B cell (primary cell): ENCODE measurements around the gene MIX23. TPM values are rescaled to one million over a fixed set of nuclear protein-coding genes. Genes with fewer than 3 reads are reported as not detected.

ENCODE experiments used
- ATAC-seq: fragments of 200-7000 bp; cut with Tn5 transposase; one replicate; pipeline ENCODE4 v1.10.0; 2021; ENCODE audit warnings: low read depth, mild to moderate bottlenecking, moderate number of reproducible peaks, moderate library complexity
- CTCF ChIA-PET: fragments of 350-600 bp; sonication (Branson Sonifier 250); formaldehyde crosslinking; loops from one replicate; lab custom pipeline; 2021; ENCODE audit warnings: antibody characterized with exemption, inconsistent platforms; lab: Charles Lee
- POLR2A ChIA-PET: fragments of 350-600 bp; sonication (Branson Sonifier 250); formaldehyde crosslinking; loops from one replicate; lab custom pipeline; 2021; ENCODE audit warnings: antibody characterized with exemption; lab: Charles Lee
- DNase-seq: peaks from one replicate; pipeline ENCODE4 v3.0.0; 2013
- H2AFZ ChIP-seq: 2 replicates; pipeline ENCODE4 v1.6.1; 2012; ENCODE audit warnings: mild to moderate bottlenecking, low read depth, low read length; ENCODE audit not compliant: insufficient read depth, poor library complexity, severe bottlenecking
- H3K27ac ChIP-seq, 2 donors: 1 replicate in 1 of 2; 2 replicates in 1 of 2; pipeline ENCODE4 v1.5.1; 2012 to 2013; ENCODE audit warnings: low read length in 2 of 2, mild to moderate bottlenecking in 2 of 2, moderate library complexity in 1 of 2
- H3K27me3 ChIP-seq, 4 experiments: fragments of 200-600 bp in 1 of 4; sonication (generic) in 1 of 4; replicated peaks in 1 of 4; 1 replicate in 2 of 4; 2 replicates in 2 of 4; pipeline versions ENCODE4 v1.6.1 to v1.7.0; 2013 to 2016; ENCODE audit warnings: low read length in 3 of 4, mild to moderate bottlenecking in 2 of 4, mixed read lengths in 1 of 4, moderate library complexity in 1 of 4; ENCODE audit not compliant: insufficient read depth in 4 of 4, control insufficient read depth in 3 of 4; ENCODE audit errors: control extremely low read depth in 1 of 4
- H3K36me3 ChIP-seq, 2 experiments: replicated peaks in 1 of 2; 1 replicate in 1 of 2; 2 replicates in 1 of 2; pipeline versions ENCODE4 v1.6.1 to v1.7.1; 2013; ENCODE audit warnings: low read length in 1 of 2; ENCODE audit not compliant: insufficient read depth in 2 of 2, control insufficient read depth in 1 of 2; ENCODE audit errors: control extremely low read depth in 1 of 2, extremely low read depth in 1 of 2
- H3K4me1 ChIP-seq, 2 donors: fragments of 200-600 bp in 1 of 2; sonication (generic) in 1 of 2; 1 replicate in 1 of 2; 2 replicates in 1 of 2; pipeline versions ENCODE4 v1.5.1 to v1.6.1; 2013 to 2017; ENCODE audit warnings: low read length in 2 of 2; ENCODE audit not compliant: control insufficient read depth in 2 of 2, insufficient read depth in 2 of 2
- H3K4me2 ChIP-seq: replicated peaks from 2 replicates; pipeline ENCODE3; 2012; ENCODE audit warnings: mild to moderate bottlenecking, low read depth, low read length; ENCODE audit not compliant: poor library complexity, severe bottlenecking
- H3K4me3 ChIP-seq, 5 experiments: fragments of 200-600 bp in 1 of 5; sonication (generic) in 1 of 5; 1 replicate in 3 of 5; 2 replicates in 2 of 5; pipeline versions ENCODE4 v1.5.1 to v1.7.0; 2011 to 2016; ENCODE audit warnings: low read length in 4 of 5, mild to moderate bottlenecking in 4 of 5, low read depth in 2 of 5, control low read depth in 1 of 5, moderate library complexity in 1 of 5; ENCODE audit not compliant: insufficient read depth in 1 of 5; ENCODE audit errors: control extremely low read depth in 1 of 5, extremely low read depth in 1 of 5
- H3K79me2 ChIP-seq: fragments of 200-600 bp; sonication (generic); one replicate; pipeline ENCODE4 v1.6.0; 2016; ENCODE audit warnings: low read length; ENCODE audit not compliant: control insufficient read depth, insufficient read depth
- H3K9ac ChIP-seq: fragments of 200-600 bp; sonication (generic); 2 replicates; pipeline ENCODE4 v1.6.1; 2017; ENCODE audit warnings: mild to moderate bottlenecking, low read length, moderate library complexity
- H3K9me3 ChIP-seq, 3 donors: one replicate each; pipeline versions ENCODE4 v1.6.1 to v1.7.1; 2013; ENCODE audit warnings: low read length in 2 of 3; ENCODE audit not compliant: control insufficient read depth in 2 of 3, insufficient read depth in 1 of 3; ENCODE audit errors: control extremely low read depth in 1 of 3
- H4K20me1 ChIP-seq: 2 replicates; pipeline ENCODE4 v1.6.0; 2012; ENCODE audit warnings: mild to moderate bottlenecking, low read length; ENCODE audit not compliant: insufficient read depth, control insufficient read depth, poor library complexity, severe bottlenecking
- H3K27ac Mint-ChIP-seq: one replicate; pipeline ENCODE4 v1.8.0; 2021; ENCODE audit warnings: mixed read lengths
- H3K27me3 Mint-ChIP-seq: one replicate; pipeline ENCODE4 v1.8.0; 2021; ENCODE audit warnings: mixed read lengths
- H3K4me1 Mint-ChIP-seq: one replicate; pipeline ENCODE4 v1.8.0; 2021; ENCODE audit warnings: mixed read lengths
- H3K4me3 Mint-ChIP-seq: one replicate; pipeline ENCODE4 v1.8.0; 2021; ENCODE audit warnings: mixed read lengths
- H3K9me3 Mint-ChIP-seq: one replicate; pipeline ENCODE4 v1.8.0; 2022; ENCODE audit warnings: mixed read lengths; ENCODE audit not compliant: insufficient read depth
- CTCF ChIP-seq: fragments of 200-600 bp; IDR thresholded peaks from one replicate; pipeline ENCODE4 v1.8.0; 2022; ENCODE audit warnings: antibody characterized with exemption, mild to moderate bottlenecking
- EZH2 ChIP-seq: IDR thresholded peaks from 2 replicates; pipeline ENCODE4 v1.6.1; 2012; ENCODE audit warnings: borderline replicate concordance, low read depth, mild to moderate bottlenecking, moderate library complexity, low read length; ENCODE audit not compliant: insufficient read depth, poor library complexity, severe bottlenecking
- whole genome bisulfite sequencing: methylation state at CpG from one replicate; pipeline ENCODE4 v1.1.5; 2013; ENCODE audit warnings: missing lambda C conversion rate; ENCODE audit not compliant: insufficient coverage; 5-methylcytosine and 5-hydroxymethylcytosine counted together
- intact Hi-C: fragments of 100-400 bp; cut with micrococcal nuclease; formaldehyde crosslinking; loops from one replicate; pipeline ENCODE4 v1.10.0; 2022
- polyA plus RNA-seq: library from polyadenylated mRNA; depleted of rRNA; stranded (reverse); fragments of >200 nt; gene quantifications from 2 replicates; pipeline ENCODE4 v1.2.3, GENCODE V29; 2012
- total RNA-seq, 2 donors: library from RNA; stranded (reverse); fragments of 120-200 nt in 1 of 2; gene quantifications; 1 replicate in 1 of 2; 2 replicates in 1 of 2; pipeline versions ENCODE4 v1.2.3 to v1.2.4, GENCODE V29; 2013 to 2022

MIX23 gene
- total and polyA plus RNA-seq, 2 donors (not counting 1 experiment from before 2014, with no cell fraction given): 9.2 to 33.1 TPM

DNA sequence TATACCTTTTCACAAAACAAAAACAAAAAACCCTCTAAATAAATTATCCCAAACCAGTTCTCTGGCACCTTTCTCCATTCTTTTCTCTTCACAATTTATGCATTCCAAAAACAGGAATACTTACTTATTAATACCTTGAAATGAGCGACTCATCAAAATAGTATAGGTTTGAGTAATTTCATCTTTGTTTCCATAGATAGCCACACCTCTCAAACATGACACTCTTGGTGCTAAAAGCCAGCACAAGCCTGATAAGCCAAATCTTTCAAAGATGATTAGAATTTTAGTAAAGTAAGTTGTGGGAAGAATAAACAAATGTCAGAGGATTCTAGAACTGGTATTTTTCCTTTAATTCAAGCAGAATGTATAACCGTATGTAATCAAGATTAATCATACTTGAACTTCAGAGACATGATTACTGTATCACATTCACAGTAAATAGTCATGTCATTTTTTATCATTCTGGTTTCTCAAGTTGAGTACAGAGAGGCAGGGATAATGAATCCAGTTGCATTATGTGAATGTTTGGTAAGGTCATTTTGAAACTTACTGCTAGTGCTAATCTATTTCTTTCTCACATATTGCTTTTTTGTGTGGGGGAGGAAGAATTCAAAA is 44.9 kb upstream of the MIX23 start:
- ATAC-seq: no peak
- no peak for DNase-seq
- Histone ChIP-seq H3K9me3 (peaks cover 1 to 4% (median 4%) of the 10 kb centered on the region in 3 donors), H3K4me1 (no peaks in the 10 kb centered on the region), H3K27ac (peak overlapping the region in 1 of 2 donors; percentile 37), H3K9ac (no peak overlapping the region), H3K4me2 (no peak overlapping the region), H3K79me2 (peaks cover 8% of the 10 kb centered on the region), H3K36me3 (peaks cover 25 to 44% of the 10 kb centered on the region in 2 experiments), H2AFZ (no peak overlapping the region), H3K4me3 (no peak overlapping the region), H4K20me1 (no peaks in the 10 kb centered on the region), H3K27me3 (no peaks in the 10 kb centered on the region)
- no CpG with 5 or more reads among the region's 2 CpGs for WGBS
- Mint-ChIP-seq H3K4me3 (no peak overlapping the region), H3K27ac (peak overlapping the region; percentile 5), H3K9me3 (no peaks in the 10 kb centered on the region), H3K4me1 (no peaks in the 10 kb centered on the region), H3K27me3 (no peaks in the 10 kb centered on the region)
- CTCF ChIA-PET: no interaction called here
- intact Hi-C loops: no loop called here
- TF ChIP-seq CTCF (no peak), EZH2 (no peak)
- POLR2A ChIA-PET: no interaction called here

GRCh38 chr3:122421836-122422235 is 38.8 kb upstream of the MIX23 start:
- CTCF ChIA-PET: no interaction called here
- no peak for ATAC-seq
- no peak overlapping the region for H3K4me3 Mint-ChIP-seq

More at GRCh38 chr3:122421836-122422235, 38.8 kb upstream of the MIX23 start:
- H3K4me3 ChIP-seq: no peak overlapping the region
- H2AFZ ChIP-seq: no peak overlapping the region
- no peak overlapping the region for H3K4me2 ChIP-seq
- no peak for DNase-seq
- H3K27me3 Mint-ChIP-seq: no peaks in the 10 kb centered on the region
- no peak overlapping the region for H3K27ac ChIP-seq
- peaks cover 16% of the 10 kb centered on the region for H3K4me1 Mint-ChIP-seq
- H3K36me3 ChIP-seq: peaks cover 9 to 36% of the 10 kb centered on the region in 2 experiments
- POLR2A ChIA-PET: no interaction called here
- H3K27ac Mint-ChIP-seq: no peak overlapping the region
- no peak overlapping the region for H3K9ac ChIP-seq
- H4K20me1 ChIP-seq: no peaks in the 10 kb centered on the region
- WGBS: no CpG with 5 or more reads among the region's 2 CpGs
- no peaks in the 10 kb centered on the region for H3K9me3 Mint-ChIP-seq
- H3K27me3 ChIP-seq: no peaks in the 10 kb centered on the region
- TF ChIP-seq EZH2 (no peak), CTCF (no peak)
- peaks cover 6% of the 10 kb centered on the region in 2 donors for H3K4me1 ChIP-seq
- H3K9me3 ChIP-seq: no peaks in the 10 kb centered on the region
- intact Hi-C loops: no loop called here
- peaks cover 32% of the 10 kb centered on the region for H3K79me2 ChIP-seq
